ENCODE data around the gene WASF2.

The WASF2 gene

GRCh38 chr1:27367160-27367650, 122.8 kb downstream of the WASF2 start:
- peaks cover 3% of the 10 kb centered on the region for H3K4me1 ChIP-seq

GRCh38 chr1:27366411-27367159, 123.4 kb downstream of the WASF2 start, which contains the start of gene MAP3K6:
Gene MAP3K6, minus strand, starts transcription at chr1:27366961. Its CDS starts 364 bp downstream, at chr1:27366597.
- Histone ChIP-seq H2AFZ (peak within 1 kb of the TSS; percentile 84), H3K4me3 (ENCODE audit: low read depth, low read length) (peak within 1 kb of the TSS; percentile 78), H3K4me1 (peaks cover 3% of the 10 kb centered on the region), H3K9me3 (ENCODE audit: control insufficient read depth, low read length) (no peaks in the 10 kb centered on the region), H3K27ac (peak within 1 kb of the TSS; percentile 92), H3K79me2 (no peaks in the 10 kb centered on the region), H3K4me2 (ENCODE audit: low read length) (peak within 1 kb of the TSS; percentile 95), H3K36me3 (ENCODE audit: control insufficient read depth, insufficient read depth, low read length) (no peaks in the 10 kb centered on the region), H3K9ac (peak within 1 kb of the TSS; percentile 43), H3K27me3 (ENCODE audit: control insufficient read depth, insufficient read depth, low read length) (no peaks in the 10 kb centered on the region)
- TF ChIP-seq CTCF (IDR thresholded peaks at IDR 0.05) = no peak

More at GRCh38 chr1:27367160-27367650, 122.8 kb downstream of the WASF2 start:
- TF ChIP-seq CTCF (IDR thresholded peaks at IDR 0.05) = no peak
- H3K9ac ChIP-seq = no peak overlapping the region
- H3K4me3 ChIP-seq (ENCODE audit: low read depth, low read length) = peak overlapping the region; percentile 78
- no peaks in the 10 kb centered on the region for H3K9me3 ChIP-seq (ENCODE audit: control insufficient read depth, low read length)
- H3K79me2 ChIP-seq = no peaks in the 10 kb centered on the region
- H3K4me2 ChIP-seq (ENCODE audit: low read length) = peak overlapping the region; percentile 95
- no peaks in the 10 kb centered on the region for H3K27me3 ChIP-seq (ENCODE audit: control insufficient read depth, insufficient read depth, low read length)
- peak overlapping the region; percentile 92 for H3K27ac ChIP-seq
- no peaks in the 10 kb centered on the region for H3K36me3 ChIP-seq (ENCODE audit: control insufficient read depth, insufficient read depth, low read length)
- H2AFZ ChIP-seq = peak overlapping the region; percentile 83

- Histone ChIP-seq H3K4me2 (ENCODE audit: low read length) (peak overlapping the region; percentile 75), H3K27me3 (ENCODE audit: control insufficient read depth, insufficient read depth, low read length) (no peaks in the 10 kb centered on the region), H3K79me2 (no peaks in the 10 kb centered on the region), H3K27ac (peak overlapping the region; percentile 90), H3K36me3 (ENCODE audit: control insufficient read depth, insufficient read depth, low read length) (no peaks in the 10 kb centered on the region), H2AFZ (peak overlapping the region; percentile 84), H3K4me3 (ENCODE audit: low read depth, low read length) (peak overlapping the region; percentile 56), H3K4me1 (peaks cover 3% of the 10 kb centered on the region), H3K9ac (peak overlapping the region; percentile 43), H3K9me3 (ENCODE audit: control insufficient read depth, low read length) (no peaks in the 10 kb centered on the region)
- TF ChIP-seq CTCF (IDR thresholded peaks at IDR 0.05) = no peak
These were observed 123.9 kb downstream of the WASF2 start for GRCh38 chr1:27366113-27366410.

GRCh38 chr1:27365372-27366112, 124.4 kb downstream of the WASF2 start:
- H3K4me2 ChIP-seq (ENCODE audit: low read length) = peak overlapping the region; percentile 89
- no peaks in the 10 kb centered on the region for H3K36me3 ChIP-seq (ENCODE audit: control insufficient read depth, insufficient read depth, low read length)
- TF ChIP-seq CTCF (IDR thresholded peaks at IDR 0.05) = no peak
- H3K79me2 ChIP-seq = no peaks in the 10 kb centered on the region
- H3K9ac ChIP-seq = peak overlapping the region; percentile 43
- H3K27me3 ChIP-seq (ENCODE audit: control insufficient read depth, insufficient read depth, low read length) = no peaks in the 10 kb centered on the region
- peak overlapping the region; percentile 84 for H2AFZ ChIP-seq
- peak overlapping the region; percentile 56 for H3K4me3 ChIP-seq (ENCODE audit: low read depth, low read length)
- peak overlapping the region; percentile 90 for H3K27ac ChIP-seq
- H3K9me3 ChIP-seq (ENCODE audit: control insufficient read depth, low read length) = no peaks in the 10 kb centered on the region
- H3K4me1 ChIP-seq = peaks cover 3% of the 10 kb centered on the region

All from parathyroid adenoma (tissue), 2 donors.